ENCODE measurements around the gene ACTR1B.

ACTR1B gene

GRCh38 chr2:97663626-97663961, 250 bp downstream of the ACTR1B start:
- H3K4me3 ChIP-seq (replicated peaks in 1 of 2; ENCODE audit: low read depth in 2 of 2, low read length in 2 of 2), result peak overlapping the region; percentile 67 to 75
- no peak for DNase-seq (ENCODE audit: low read depth in 2 of 2)
- no peak for TF ChIP-seq CTCF (IDR thresholded peaks at IDR 0.05; ENCODE audit: low read depth, low read length)

- peak overlapping the region; percentile 67 to 75 for H3K4me3 ChIP-seq (replicated peaks in 1 of 2; ENCODE audit: low read depth in 2 of 2, low read length in 2 of 2)
- TF ChIP-seq CTCF (IDR thresholded peaks at IDR 0.05; ENCODE audit: low read depth, low read length), result no peak
- peak; percentile 78 to 93 for DNase-seq (ENCODE audit: low read depth in 2 of 2)
Observed at GRCh38 chr2:97662895-97663625, 784 bp downstream of the ACTR1B start.

GRCh38 chr2:97662386-97662894, 1.4 kb downstream of the ACTR1B start:
- H3K4me3 ChIP-seq (replicated peaks in 1 of 2; ENCODE audit: low read depth in 2 of 2, low read length in 2 of 2), result peak overlapping the region; percentile 67 to 75
- TF ChIP-seq CTCF (IDR thresholded peaks at IDR 0.05; ENCODE audit: low read depth, low read length), result no peak
- DNase-seq (ENCODE audit: low read depth in 2 of 2), result no peak

- DNase-seq (ENCODE audit: low read depth in 2 of 2), result no peak
- peak overlapping the region in 1 of 2 donors; percentile 75 for H3K4me3 ChIP-seq (replicated peaks in 1 of 2; ENCODE audit: low read depth in 2 of 2, low read length in 2 of 2)
- no peak for TF ChIP-seq CTCF (IDR thresholded peaks at IDR 0.05; ENCODE audit: low read depth, low read length)
Observed at GRCh38 chr2:97661927-97662326, 1.9 kb downstream of the ACTR1B start.

- DNase-seq (ENCODE audit: low read depth in 2 of 2), result peak; percentile 13 to 18
- no peak overlapping the region for H3K4me3 ChIP-seq (replicated peaks in 1 of 2; ENCODE audit: low read depth in 2 of 2, low read length in 2 of 2)
- no peak for TF ChIP-seq CTCF (IDR thresholded peaks at IDR 0.05; ENCODE audit: low read depth, low read length)
Observed at GRCh38 chr2:97660775-97661389, 3.0 kb downstream of the ACTR1B start.

- TF ChIP-seq CTCF (IDR thresholded peaks at IDR 0.05; ENCODE audit: low read depth, low read length), result no peak
- H3K4me3 ChIP-seq (replicated peaks in 1 of 2; ENCODE audit: low read depth in 2 of 2, low read length in 2 of 2), result no peak overlapping the region
- no peak for DNase-seq (ENCODE audit: low read depth in 2 of 2)
Observed at GRCh38 chr2:97660044-97660774, 3.6 kb downstream of the ACTR1B start.
